LNCAP (cell line): ENCODE results near the gene CFAP45.
A peak's percentile ranks its signal among the peaks of the same experiment; 100 is the strongest.

ENCODE experiments used
- TF ChIP-seq, protein P1 (sequence below): fragments of 450-650 bp; IDR thresholded peaks from 2 replicates; pipeline ENCODE4 v1.5.1; 2017; ENCODE audit warnings: mild to moderate bottlenecking

Gene CFAP45, protein sequence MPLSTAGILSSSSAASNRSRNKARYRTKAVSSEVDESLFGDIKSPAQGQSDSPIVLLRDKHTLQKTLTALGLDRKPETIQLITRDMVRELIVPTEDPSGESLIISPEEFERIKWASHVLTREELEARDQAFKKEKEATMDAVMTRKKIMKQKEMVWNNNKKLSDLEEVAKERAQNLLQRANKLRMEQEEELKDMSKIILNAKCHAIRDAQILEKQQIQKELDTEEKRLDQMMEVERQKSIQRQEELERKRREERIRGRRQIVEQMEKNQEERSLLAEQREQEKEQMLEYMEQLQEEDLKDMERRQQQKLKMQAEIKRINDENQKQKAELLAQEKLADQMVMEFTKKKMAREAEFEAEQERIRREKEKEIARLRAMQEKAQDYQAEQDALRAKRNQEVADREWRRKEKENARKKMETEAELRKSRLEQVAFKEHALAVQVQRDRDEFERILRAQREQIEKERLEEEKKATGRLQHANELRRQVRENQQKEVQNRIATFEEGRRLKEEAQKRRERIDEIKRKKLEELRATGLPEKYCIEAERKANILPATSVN

DNA sequence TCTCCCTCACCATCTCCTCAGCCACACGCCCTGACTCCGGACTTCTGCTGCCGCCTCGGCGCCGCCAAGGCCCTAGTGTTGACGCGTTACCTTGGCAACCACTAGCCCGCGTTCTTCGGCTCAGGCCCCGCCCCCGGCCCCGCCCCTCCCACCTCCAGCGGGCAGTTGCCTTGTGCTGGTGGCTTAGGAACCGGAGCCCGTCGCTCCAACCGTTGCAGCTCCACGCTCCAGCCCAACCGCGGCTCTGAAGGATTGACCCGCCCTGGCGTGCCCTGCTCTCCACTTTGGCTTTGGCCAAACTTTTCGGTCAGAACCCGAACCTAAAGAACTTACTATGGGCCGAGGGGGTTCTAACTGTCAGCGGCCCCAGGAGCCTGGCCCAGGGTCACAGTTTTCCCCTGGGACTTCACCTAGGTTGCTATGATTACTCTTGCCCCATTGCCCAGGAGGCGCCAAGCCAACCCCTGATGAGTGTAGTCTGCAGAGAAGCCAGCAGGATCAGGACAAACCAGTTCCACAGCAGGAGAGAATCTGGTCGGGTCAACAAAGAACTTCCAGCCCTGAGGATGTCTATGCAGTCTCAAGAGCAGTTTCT is at the start of gene CFAP45:
Gene CFAP45 (minus strand): TSS at position 80 of the 595 bp plus-strand sequence. CDS start 67 bp downstream, at position 13.
- TF ChIP-seq, protein P1, sequence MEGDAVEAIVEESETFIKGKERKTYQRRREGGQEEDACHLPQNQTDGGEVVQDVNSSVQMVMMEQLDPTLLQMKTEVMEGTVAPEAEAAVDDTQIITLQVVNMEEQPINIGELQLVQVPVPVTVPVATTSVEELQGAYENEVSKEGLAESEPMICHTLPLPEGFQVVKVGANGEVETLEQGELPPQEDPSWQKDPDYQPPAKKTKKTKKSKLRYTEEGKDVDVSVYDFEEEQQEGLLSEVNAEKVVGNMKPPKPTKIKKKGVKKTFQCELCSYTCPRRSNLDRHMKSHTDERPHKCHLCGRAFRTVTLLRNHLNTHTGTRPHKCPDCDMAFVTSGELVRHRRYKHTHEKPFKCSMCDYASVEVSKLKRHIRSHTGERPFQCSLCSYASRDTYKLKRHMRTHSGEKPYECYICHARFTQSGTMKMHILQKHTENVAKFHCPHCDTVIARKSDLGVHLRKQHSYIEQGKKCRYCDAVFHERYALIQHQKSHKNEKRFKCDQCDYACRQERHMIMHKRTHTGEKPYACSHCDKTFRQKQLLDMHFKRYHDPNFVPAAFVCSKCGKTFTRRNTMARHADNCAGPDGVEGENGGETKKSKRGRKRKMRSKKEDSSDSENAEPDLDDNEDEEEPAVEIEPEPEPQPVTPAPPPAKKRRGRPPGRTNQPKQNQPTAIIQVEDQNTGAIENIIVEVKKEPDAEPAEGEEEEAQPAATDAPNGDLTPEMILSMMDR, result no peak

DNA sequence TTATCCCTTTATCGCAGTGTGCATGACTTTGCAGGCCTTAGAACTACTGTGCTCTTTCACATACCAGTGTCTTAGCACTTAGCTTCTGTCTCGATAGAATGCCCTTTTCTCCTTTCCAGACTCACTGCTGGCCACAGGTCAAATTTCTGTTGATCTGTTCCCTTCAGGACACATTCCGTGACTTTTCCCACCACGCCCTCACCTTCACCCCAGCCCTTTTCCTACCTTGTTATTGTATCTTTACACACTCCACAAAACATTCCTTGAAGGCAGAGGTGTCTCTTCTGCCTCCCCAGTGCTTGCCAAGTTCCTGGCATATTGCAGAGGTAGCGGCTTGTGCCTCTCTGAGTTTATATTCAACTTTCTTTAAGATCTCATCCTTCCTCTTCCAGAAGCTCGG is 49.2 kb upstream of the CFAP45 start:
- TF ChIP-seq, protein P1, result no peak

DNA sequence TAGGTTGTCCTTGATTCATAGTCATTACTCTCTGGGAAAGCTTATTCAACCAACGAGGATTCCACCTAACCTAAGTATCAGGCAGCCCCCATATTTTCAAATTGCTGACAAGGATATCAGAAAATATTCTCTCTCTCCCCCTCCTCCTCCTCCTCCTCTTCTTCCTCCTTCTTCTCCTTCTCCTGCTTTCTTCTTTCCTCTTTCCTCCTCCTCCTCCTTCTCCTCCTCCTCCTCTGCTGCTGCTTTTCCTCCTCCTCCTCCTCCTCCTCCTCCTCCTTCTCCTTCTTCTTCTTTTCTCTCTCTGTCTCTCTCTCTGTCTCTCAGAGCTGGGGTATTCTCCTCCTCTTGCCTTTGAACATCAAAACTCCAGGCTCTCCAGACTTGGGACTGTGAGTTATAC is 48.0 kb upstream of the CFAP45 start:
- TF ChIP-seq, protein P1, result no peak

DNA sequence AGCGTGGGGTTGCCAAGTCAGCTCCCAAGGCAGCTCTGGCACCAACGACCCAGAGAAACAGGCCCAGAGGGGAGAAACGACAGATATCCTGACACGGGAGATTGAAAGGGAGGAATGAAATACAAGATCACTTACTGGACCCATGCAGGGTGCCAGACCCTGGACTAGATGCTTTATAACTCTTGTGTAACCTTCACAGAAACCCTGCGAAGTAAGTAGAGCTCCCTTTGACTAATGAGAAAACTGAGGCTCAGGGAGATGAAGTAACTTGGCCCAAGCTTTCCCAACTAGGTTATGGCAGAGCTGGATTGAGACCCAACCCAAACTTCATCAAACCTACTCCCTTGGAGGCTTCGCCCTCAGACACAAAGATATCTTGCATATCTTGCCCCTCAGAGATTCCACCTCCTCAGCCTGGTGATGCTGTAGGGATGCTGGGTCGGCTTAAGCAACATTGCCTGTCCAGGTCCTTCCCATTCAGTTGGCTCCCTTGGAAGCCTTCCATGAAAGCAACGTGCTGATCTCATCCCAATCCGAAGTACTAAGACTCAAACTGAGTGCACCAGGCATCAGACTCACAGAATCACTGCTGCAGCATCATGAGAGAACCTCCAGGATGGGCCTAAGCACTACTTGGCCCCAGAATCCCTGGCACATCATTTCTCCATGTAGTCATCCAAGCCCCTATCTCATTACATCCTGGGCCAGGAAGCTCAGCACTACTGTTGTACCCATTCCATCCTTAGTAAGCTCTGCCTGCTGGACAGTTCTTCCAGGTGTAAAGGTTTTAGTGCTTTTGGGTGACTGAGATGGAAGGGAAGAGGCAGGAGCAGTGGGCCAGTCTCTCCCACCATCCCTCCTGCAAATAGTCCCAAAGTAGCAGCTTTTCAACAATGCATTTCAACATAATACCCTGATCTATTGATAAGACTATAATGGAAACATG is 46.5 kb upstream of the CFAP45 start:
- TF ChIP-seq, protein P1, result no peak

DNA sequence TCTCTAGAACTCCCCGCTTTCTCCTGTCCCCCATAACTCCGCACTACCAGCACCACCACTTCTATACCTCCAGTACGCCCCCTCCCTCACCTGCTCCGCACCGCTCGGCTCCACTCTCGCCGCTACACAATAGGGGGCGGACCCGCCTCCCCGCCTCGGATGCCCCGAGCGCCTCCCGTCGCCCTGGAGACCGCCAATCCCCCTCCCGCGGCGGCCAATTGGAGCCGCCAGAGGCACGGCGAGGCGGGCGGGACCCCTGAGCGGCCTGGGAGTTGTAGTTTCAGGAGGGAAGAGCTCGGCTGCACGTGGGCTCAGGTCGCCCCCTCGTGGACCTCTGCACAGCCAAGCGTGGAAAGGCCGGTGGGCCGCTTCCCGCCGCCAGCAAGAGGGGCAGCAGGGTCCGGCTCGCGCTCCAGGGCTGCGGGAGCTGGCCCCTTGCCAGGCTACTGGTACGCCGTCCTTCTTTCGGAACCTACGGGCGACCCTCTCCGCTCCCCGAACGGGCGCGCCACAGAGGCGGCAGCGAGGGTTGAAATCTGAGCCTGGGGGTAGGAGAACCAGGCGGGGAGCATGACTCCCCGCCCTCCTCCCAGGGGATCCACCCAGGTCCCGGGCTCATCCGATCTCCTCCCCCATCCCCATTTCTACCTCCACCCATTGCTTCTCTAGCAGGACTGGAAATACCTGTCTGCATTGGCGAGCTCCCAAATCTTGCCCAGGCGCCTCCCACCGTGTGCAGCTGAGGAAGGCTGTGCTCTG is 45.7 kb upstream of the CFAP45 start, which contains the start of gene IGSF9:
Gene IGSF9 (minus strand): TSS at position 131 of the 759 bp plus-strand sequence. CDS start 2,159 bp downstream, outside the sequence.
- TF ChIP-seq, protein P1, result peak; percentile 87

DNA sequence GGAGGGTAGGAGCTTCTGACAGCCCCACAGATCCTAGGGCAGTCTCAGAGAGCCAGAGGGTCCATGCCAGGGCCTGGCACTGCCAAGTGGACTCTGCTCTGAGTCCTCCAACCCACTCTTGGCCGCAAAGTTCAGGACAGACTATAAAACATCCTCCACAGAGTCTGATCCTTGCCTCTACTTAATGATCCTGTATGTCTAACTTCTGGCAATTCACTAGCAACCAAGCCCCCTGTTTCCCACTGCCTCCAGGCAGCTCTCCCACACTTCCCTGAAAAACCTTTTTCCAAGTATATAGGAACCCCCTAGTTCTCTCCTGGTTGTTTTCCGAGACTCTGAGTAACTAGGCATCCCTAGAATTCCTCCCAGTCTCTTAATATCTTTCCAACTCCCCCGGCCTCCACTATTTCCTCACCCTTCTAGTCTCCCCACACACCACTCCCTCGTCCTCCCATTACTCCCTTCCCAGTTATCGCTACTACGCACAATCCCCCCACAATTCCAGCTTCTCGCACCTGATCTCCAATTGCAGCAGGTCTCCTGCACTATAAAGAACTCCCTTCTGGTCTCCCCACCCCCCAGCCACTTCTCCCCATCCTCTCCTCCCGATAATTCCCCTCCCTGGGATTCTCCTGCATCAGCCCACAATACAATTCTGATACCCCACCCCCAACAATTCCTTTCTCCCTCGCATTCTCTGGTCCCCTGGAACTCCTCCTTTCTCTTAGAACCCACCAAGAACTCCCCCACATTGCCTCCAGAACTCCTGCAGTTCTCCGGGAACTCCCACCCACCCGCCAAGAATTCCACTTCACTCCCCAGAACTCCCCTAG is 44.9 kb upstream of the CFAP45 start:
- TF ChIP-seq, protein P1, result no peak
